ENCODE results near the gene UBE2E2.

Gene UBE2E2

GRCh38 chr3:23390989-23391553, 187.9 kb downstream of the UBE2E2 start:
- no peak for DNase-seq

GRCh38 chr3:23395115-23395514, 192.0 kb downstream of the UBE2E2 start:
- DNase-seq, result no peak

GRCh38 chr3:23396746-23397145, 193.6 kb downstream of the UBE2E2 start:
- no peak for DNase-seq

GRCh38 chr3:23399221-23399620, 196.1 kb downstream of the UBE2E2 start:
- DNase-seq, result no peak

- DNase-seq, result no peak
These were observed 199.8 kb downstream of the UBE2E2 start for GRCh38 chr3:23402728-23403492.

- no peak for DNase-seq
These were observed 201.1 kb downstream of the UBE2E2 start for GRCh38 chr3:23404246-23404645.

GRCh38 chr3:23405081-23405480, 202.0 kb downstream of the UBE2E2 start:
- no peak for DNase-seq

- DNase-seq, result no peak
These were observed 203.5 kb downstream of the UBE2E2 start for GRCh38 chr3:23406601-23407000.

- no peak for DNase-seq
These were observed 214.9 kb downstream of the UBE2E2 start for GRCh38 chr3:23418026-23418425.

- no peak for DNase-seq
These were observed 218.8 kb downstream of the UBE2E2 start for GRCh38 chr3:23421811-23422516.

GRCh38 chr3:23422517-23422851, 219.4 kb downstream of the UBE2E2 start:
- no peak for DNase-seq

GRCh38 chr3:23425410-23425809, 222.3 kb downstream of the UBE2E2 start:
- DNase-seq, result no peak

GRCh38 chr3:23430781-23431398, 227.8 kb downstream of the UBE2E2 start:
- DNase-seq, result no peak

GRCh38 chr3:23431764-23432163, 228.6 kb downstream of the UBE2E2 start:
- DNase-seq, result no peak

- DNase-seq, result no peak
These were observed 232.2 kb downstream of the UBE2E2 start for GRCh38 chr3:23435318-23435717.

- no peak for DNase-seq
These were observed 232.8 kb downstream of the UBE2E2 start for GRCh38 chr3:23435904-23436303.

GRCh38 chr3:23437484-23438145, 234.5 kb downstream of the UBE2E2 start:
- DNase-seq, result no peak

GRCh38 chr3:23438657-23439056, 235.5 kb downstream of the UBE2E2 start:
- no peak for DNase-seq

GRCh38 chr3:23439080-23439479, 236.0 kb downstream of the UBE2E2 start:
- no peak for DNase-seq

- DNase-seq, result no peak
These were observed 237.5 kb downstream of the UBE2E2 start for GRCh38 chr3:23440416-23441294.

- DNase-seq, result peak; percentile 10
These were observed 239.7 kb downstream of the UBE2E2 start for GRCh38 chr3:23442598-23443383.

Data from stimulated activated CD4-positive, alpha-beta T cell treated with anti-CD3 and anti-CD28 coated beads, Interleukin-4, amount 100 ng/mL, for 24 hours (primary cell).